ENCODE data around the gene WHAMM. TPM values are rescaled to one million over a fixed set of nuclear protein-coding genes. Genes with fewer than 3 reads are reported as not detected.

WHAMM gene
- total RNA-seq, 1 donor from 2014 or later: 6.7 TPM

DNA sequence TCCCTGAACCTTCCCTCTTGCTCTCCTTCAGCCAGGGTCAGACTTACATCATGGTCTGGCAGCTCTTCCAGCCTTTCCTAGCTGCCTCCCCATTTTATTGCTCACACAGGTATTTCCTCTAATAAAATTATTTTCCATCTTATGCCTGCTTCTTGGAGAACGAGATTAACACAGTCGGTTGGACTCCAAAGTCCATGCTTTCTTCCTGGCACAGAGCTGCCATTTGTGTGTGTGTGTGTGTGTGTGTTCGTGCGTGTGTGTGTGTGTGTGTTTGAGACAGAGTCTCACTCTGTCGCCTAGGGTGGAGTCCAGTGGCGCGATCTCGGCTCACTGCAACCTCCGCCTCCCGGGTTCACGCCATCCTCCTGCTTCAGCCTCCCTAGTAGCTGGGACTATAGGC is 19.1 kb upstream of the WHAMM start:
- no peaks in the 10 kb centered on the region for H3K4me1 Mint-ChIP-seq
- no peak for DNase-seq
- intact Hi-C loops (cut with micrococcal nuclease): no loop called here
- H3K4me3 Mint-ChIP-seq: no peak overlapping the region
- no peak overlapping the region for H3K27ac Mint-ChIP-seq
- peaks cover 23% of the 10 kb centered on the region for H3K27me3 Mint-ChIP-seq
- H3K9me3 Mint-ChIP-seq: peaks cover 9% of the 10 kb centered on the region
- no peaks in the 10 kb centered on the region for H3K36me3 Mint-ChIP-seq (ENCODE audit: low read depth)

DNA sequence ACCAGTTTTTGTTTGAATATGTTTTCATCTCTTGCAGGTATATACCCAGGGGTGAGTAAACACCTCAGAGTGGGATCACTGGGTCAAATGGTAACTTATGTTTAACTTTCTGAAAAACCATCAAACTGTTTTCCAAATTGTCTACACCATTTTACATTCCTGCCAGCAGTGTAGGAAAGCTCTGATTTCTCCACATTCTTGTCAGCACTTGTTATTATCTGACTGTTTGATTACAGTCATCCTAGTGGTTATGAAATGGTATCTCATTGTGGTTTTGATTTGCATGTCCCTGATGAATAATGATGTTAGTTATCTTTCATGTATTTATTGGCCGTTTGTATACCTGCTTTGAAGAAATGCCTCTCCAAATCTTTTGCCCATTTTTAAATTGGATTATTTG is 17.4 kb upstream of the WHAMM start:
- intact Hi-C loops (cut with micrococcal nuclease): no loop called here
- H3K27ac Mint-ChIP-seq: no peak overlapping the region
- H3K4me1 Mint-ChIP-seq: no peaks in the 10 kb centered on the region
- peaks cover 15% of the 10 kb centered on the region for H3K27me3 Mint-ChIP-seq
- no peaks in the 10 kb centered on the region for H3K36me3 Mint-ChIP-seq (ENCODE audit: low read depth)
- DNase-seq: no peak
- peaks cover 9% of the 10 kb centered on the region for H3K9me3 Mint-ChIP-seq
- H3K4me3 Mint-ChIP-seq: no peak overlapping the region

DNA sequence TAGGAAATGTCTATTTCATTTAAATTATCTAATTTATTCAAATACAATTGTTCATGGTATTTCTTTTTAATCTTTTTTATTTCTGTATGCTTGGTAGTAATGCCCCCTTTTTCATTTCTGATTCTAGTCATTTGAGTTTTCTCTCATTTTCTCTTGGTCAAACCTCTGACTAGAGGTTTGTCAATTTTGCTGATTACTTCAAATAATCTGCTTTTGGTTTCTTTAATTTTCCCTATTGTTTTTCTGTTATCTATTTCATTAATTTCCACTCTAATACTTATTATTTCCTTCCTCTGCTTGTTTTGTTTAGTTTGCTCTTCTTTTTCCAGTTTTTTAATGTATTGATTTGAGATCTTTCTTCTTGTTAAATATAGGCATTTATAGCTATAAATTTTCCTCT is 15.7 kb upstream of the WHAMM start:
- Mint-ChIP-seq H3K9me3 (peaks cover 9% of the 10 kb centered on the region), H3K36me3 (ENCODE audit: low read depth) (no peaks in the 10 kb centered on the region), H3K4me3 (no peak overlapping the region), H3K27me3 (peaks cover 19% of the 10 kb centered on the region), H3K27ac (no peak overlapping the region), H3K4me1 (no peaks in the 10 kb centered on the region)
- intact Hi-C loops (cut with micrococcal nuclease): no loop called here
- DNase-seq: no peak

DNA sequence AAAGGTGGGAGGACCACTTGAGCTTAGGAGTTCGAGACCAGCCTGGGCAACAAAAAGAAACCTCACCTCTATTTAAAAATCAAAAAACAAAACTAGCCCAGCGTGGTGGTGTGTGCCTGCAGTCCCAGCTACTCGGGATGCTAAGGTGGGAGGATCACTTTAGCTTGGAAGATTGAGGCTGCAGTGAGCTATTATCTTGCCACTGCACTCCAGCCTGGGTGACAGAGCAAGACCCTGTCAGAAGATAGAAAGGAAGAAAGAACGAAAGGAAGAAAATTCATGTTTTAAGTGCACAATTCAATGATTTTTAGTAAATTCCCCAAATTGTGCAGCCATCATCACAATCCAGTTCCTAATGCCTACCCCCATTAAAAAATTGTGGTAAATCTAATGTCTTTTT is 11.3 kb upstream of the WHAMM start:
- H3K27me3 Mint-ChIP-seq: peaks cover 46% of the 10 kb centered on the region
- no peak overlapping the region for H3K4me3 Mint-ChIP-seq
- intact Hi-C loops (cut with micrococcal nuclease): no loop called here
- H3K4me1 Mint-ChIP-seq: no peaks in the 10 kb centered on the region
- no peak for DNase-seq
- no peak overlapping the region for H3K27ac Mint-ChIP-seq
- peaks cover 9% of the 10 kb centered on the region for H3K9me3 Mint-ChIP-seq
- no peaks in the 10 kb centered on the region for H3K36me3 Mint-ChIP-seq (ENCODE audit: low read depth)

DNA sequence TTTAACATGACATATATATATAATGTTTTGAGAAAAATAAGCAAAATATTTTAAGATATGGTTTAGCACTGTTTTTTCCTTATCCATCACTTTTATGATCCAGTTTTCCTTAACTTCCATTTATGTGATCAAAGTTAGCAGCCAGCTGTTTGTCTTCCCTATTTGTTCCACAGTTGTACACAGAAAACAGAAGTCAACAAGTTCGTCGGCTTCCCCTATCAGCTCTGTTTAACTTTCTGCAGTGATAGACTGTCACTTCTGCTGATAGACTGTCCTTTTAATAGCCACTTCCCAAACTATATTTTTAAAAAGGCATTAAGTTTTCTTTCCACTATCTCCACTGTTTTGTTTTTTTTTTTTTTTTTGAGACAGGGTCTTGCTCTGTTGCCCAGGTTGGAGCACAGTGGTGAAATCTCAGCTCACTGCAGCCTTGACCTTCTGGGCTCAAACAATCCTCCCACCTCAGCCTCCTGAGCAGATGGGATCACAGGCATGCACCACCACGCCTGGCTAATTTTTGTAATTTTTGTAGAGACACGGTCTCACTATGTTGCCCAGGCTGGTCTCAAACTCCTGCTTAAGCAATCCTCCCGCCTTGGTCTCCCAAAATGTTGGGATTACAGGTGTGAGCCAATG is 10.8 kb upstream of the WHAMM start:
- Mint-ChIP-seq H3K9me3 (peaks cover 9% of the 10 kb centered on the region), H3K36me3 (ENCODE audit: low read depth) (no peaks in the 10 kb centered on the region), H3K4me1 (no peaks in the 10 kb centered on the region), H3K27me3 (peaks cover 49% of the 10 kb centered on the region), H3K27ac (no peak overlapping the region), H3K4me3 (no peak overlapping the region)
- intact Hi-C loops (cut with micrococcal nuclease): no loop called here
- DNase-seq: no peak

DNA sequence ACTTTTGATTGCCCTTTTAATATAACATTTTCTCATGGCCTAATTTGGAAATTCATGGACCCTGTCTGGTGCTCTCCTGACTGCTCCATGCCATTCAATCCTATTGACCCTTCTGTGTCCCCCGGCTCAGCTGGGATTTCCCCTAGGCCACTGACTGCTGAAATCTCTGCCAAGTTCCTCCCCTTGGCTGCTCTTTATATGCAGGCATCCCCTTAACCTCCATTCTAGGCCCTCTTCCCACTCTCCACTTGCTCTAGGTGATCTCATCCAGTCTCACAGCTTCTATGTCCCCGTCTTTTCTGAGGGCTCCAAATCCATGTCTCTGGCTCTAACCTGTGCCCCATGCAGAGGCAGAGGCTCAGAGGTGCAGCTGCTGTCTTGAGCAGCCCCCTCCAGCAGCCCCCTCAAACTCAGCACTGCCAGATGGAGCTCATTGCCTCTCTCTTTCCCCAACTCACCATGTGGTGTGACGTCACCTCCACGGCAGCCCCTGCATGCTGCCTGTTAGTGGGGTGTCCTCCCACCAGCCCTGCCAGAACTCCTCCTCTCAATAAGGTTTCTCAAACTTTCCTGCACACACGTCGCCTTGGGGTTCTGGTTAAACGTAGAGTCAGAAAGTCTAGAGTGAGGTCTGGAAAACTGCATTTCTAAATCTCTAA is 10.1 kb upstream of the WHAMM start:
- no peak overlapping the region for H3K4me3 Mint-ChIP-seq

DNA sequence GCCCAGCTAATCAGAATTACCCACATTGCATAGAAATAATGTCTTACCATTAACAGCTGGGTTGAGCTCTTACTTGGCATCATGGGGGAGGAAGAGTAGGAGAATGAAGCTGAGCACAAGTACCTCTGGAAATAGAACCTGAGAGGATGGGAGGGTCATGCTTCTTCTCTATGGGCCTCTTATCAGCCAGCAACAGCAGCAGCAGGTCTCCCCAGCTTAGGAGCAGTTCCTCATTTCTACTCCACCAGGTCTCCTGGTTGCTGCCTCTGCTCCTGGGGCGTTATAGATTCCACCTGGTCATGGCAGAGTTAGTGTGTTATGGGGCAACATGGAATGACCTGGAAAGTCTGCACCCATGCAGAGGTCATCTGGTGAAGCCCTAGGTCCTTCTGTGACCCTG is 6.9 kb upstream of the WHAMM start:
- no peaks in the 10 kb centered on the region for H3K4me1 Mint-ChIP-seq
- H3K27ac Mint-ChIP-seq: no peak overlapping the region
- intact Hi-C loops (cut with micrococcal nuclease): no loop called here
- DNase-seq: no peak
- no peaks in the 10 kb centered on the region for H3K36me3 Mint-ChIP-seq (ENCODE audit: low read depth)
- H3K27me3 Mint-ChIP-seq: peaks cover 56% of the 10 kb centered on the region
- no peaks in the 10 kb centered on the region for H3K9me3 Mint-ChIP-seq
- no peak overlapping the region for H3K4me3 Mint-ChIP-seq

More for the DNA sequence above, 10.1 kb upstream of the WHAMM start:
- H3K27me3 Mint-ChIP-seq: peaks cover 51% of the 10 kb centered on the region
- H3K9me3 Mint-ChIP-seq: peaks cover 2% of the 10 kb centered on the region
- H3K36me3 Mint-ChIP-seq (ENCODE audit: low read depth): no peaks in the 10 kb centered on the region
- no peak overlapping the region for H3K27ac Mint-ChIP-seq
- intact Hi-C loops (cut with micrococcal nuclease): no loop called here
- DNase-seq: no peak
- no peaks in the 10 kb centered on the region for H3K4me1 Mint-ChIP-seq

DNA sequence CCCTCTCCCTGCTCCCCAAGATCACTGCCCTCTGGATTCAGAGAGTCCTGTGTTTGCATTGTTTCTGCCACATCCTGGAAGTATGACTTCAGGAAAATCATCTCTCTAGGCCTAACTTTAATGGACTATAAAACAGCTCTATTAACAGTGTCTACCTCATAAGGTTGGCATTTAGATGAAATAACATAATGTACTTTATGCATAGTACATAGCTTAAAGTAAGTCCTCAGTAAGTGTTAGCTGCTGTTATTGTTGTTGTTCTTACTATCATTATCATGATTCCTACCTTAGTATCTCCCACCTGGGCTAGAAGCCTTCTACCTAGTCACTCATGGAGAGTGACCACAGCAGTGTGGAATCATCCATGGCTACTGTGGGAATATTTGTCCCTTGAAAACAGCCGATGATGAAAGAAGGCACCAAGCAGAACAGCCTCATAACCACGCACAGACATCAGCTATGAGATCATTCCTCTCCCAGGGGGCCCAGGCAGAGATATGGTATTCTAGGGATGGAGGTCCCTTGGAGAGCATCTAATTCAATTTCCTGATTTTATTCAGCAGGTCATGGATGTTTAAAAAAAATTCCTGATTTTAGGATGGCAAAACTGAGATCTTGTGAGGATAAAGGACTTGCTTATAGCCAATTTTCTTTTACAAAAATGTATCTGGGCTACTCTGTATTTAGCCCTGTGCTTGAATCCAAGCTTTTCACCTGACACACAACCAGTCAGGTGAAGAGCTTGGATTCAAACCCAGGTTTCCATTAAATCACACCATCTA is 5.4 kb upstream of the WHAMM start:
- Mint-ChIP-seq H3K4me1 (peaks cover 5% of the 10 kb centered on the region), H3K27me3 (peaks cover 54% of the 10 kb centered on the region), H3K4me3 (no peak overlapping the region), H3K36me3 (ENCODE audit: low read depth) (no peaks in the 10 kb centered on the region), H3K9me3 (no peaks in the 10 kb centered on the region), H3K27ac (no peak overlapping the region)
- no peak for DNase-seq
- intact Hi-C loops (cut with micrococcal nuclease): no loop called here

DNA sequence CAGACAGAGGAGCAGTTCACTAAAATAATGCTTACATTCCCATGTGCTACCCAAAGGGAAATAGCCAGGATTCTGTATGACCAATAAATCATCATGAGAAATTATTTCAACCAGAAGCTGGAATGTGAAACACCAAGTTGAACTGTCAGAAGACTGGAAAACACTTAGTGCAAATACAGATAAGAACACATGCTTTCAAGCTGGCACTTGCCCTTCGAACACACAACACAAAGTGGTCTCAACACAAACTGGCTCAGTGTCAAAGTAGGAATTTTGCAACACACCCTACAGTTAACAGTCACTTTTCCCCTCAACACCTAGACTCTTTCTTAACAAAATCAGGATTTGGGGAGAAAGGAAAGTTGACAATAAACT is 4.9 kb upstream of the WHAMM start:
- peaks cover 48% of the 10 kb centered on the region for H3K27me3 Mint-ChIP-seq
- peaks cover 9% of the 10 kb centered on the region for H3K4me1 Mint-ChIP-seq
- no peak overlapping the region for H3K4me3 Mint-ChIP-seq
- intact Hi-C loops (cut with micrococcal nuclease): no loop called here
- H3K27ac Mint-ChIP-seq: no peak overlapping the region
- no peaks in the 10 kb centered on the region for H3K9me3 Mint-ChIP-seq
- no peaks in the 10 kb centered on the region for H3K36me3 Mint-ChIP-seq (ENCODE audit: low read depth)
- DNase-seq: no peak

DNA sequence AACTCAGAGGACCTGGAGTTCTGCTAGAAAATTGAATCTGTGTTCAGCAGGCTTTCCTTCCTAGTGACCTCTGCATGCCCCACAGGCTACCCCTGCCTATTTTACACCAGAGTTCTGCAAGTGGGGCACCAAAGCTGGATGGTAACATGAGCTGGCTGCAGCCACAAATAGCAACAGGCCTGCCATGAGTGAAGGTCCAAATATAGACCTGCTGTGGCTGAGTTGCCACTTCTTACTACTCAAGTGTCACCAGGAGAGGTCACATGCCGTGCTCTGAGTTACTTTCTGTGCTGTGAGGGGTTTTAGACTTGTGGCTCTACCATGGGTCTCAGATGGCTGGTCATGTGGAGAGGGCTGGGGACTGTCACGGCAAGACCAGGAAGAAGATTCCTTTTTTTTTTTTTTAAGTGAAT is 3.4 kb upstream of the WHAMM start, which contains the start of gene FSD2:
FSD2 (minus strand) TSS at position 76 of the 413 bp plus-strand sequence. CDS start 18,679 bp downstream, outside the sequence.
- Mint-ChIP-seq H3K4me3 (no peak within 1 kb of the TSS), H3K27me3 (peaks cover 40% of the 10 kb centered on the region), H3K36me3 (ENCODE audit: low read depth) (no peaks in the 10 kb centered on the region), H3K9me3 (no peaks in the 10 kb centered on the region), H3K27ac (no peak within 1 kb of the TSS), H3K4me1 (peaks cover 14% of the 10 kb centered on the region)
- intact Hi-C loops (cut with micrococcal nuclease): no loop called here
- no peak for DNase-seq

DNA sequence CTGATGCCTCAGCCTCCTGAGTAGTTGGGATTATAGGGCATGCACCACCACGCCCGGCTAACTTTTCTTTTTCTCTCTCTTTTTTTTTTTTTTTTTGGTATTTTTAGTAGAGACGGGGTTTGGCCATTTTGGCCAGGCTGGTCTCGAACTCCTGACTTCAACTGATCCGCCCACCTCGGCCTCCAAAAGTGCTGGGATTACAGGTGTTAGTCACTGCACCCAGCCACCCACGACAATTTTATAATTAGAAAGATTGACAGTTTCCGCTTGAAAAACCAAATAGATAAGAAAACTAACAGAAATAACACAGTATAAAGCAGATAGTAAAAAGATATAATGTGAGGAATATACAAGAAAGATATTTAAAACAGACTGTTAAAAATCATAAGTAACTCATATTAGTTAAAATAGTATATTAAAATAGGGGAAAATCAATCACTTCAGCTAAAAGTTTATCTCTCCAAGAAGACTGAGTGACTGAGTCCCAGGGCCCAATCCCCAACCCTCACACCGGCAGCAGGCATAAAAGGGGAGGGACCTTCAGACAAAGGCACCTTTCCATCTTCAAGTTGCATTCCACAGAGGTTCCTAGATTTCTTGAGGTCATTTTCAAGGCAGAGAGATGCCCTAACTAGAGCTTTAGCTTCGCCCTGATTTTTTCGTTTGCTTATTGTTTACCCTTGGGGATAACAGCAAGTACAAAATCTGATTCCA is 1.4 kb upstream of the WHAMM start:
- Mint-ChIP-seq H3K4me3 (no peak overlapping the region), H3K4me1 (peaks cover 20% of the 10 kb centered on the region), H3K27ac (no peak overlapping the region), H3K36me3 (ENCODE audit: low read depth) (peaks cover 13% of the 10 kb centered on the region), H3K9me3 (no peaks in the 10 kb centered on the region), H3K27me3 (peaks cover 25% of the 10 kb centered on the region)
- no peak for DNase-seq
- intact Hi-C loops (cut with micrococcal nuclease): no loop called here

DNA sequence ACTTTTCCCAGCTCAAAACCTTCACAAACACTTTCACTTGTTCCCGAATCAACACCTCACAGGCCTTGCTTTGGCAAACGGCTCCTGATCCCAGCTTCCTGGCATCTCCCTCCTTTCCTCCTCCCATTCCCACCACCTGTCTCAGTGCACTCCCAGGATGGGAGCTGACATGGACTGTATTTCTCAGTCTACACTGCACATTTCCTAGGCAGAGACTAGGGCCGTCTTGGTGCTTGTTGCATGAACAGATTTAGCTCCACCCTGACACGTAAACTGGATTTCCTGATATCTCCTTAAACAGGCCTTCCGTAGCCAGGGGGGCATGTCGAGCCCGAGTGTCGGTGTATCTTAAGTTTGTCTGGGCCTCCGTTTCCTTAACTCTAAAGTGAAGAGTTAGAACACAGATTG is 790 bp upstream of the WHAMM start:
- Mint-ChIP-seq H3K36me3 (ENCODE audit: low read depth) (peaks cover 14% of the 10 kb centered on the region), H3K27ac (no peak overlapping the region), H3K27me3 (peaks cover 20% of the 10 kb centered on the region), H3K4me1 (peaks cover 20% of the 10 kb centered on the region), H3K9me3 (no peaks in the 10 kb centered on the region), H3K4me3 (no peak overlapping the region)
- no peak for DNase-seq
- intact Hi-C loops (cut with micrococcal nuclease): loop anchor here (1.0 kb wide), 2 partner anchors 58 to 268 kb away; partner anchors contain the start of gene RPS17

DNA sequence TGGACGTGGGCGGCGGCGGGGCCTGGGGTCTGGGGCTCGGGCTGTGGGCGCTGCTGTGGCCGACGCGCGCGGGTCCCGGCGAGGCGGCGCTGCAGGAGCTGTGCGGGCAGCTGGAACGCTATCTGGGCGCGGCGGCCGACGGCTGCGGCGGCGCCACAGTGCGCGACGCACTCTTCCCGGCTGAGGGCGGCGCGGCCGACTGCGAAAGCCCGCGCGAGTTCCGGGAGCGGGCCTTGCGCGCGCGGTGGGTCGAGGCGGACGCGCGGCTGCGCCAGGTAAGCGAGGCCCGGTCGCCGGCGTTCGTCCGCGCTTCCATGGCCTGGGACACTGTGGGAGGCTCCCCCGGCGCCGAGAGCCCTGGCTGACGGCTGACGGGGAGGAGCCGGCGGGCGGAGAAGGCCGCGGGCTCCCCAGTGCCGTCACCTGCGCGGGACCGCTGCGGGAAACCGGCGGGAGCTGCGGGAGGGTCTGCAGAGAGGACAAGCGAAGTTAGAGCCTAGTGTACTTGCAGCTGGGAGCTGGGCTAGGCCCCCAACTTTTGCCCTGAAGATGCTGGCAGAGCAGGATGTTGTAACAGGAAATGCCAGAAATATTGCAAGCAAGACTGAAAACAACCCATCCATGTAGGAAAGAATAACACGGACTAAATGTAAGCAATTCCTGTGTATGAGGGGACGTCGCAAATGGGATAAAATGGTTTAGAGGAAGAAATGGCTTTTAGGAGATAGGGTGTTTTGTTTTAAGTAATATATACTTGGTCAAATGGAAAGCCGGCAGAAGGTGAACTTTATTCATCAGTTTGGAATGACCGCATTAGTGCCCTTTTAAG is 847 bp downstream of the WHAMM start:
- Mint-ChIP-seq H3K36me3 (ENCODE audit: low read depth) (peaks cover 26% of the 10 kb centered on the region), H3K4me3 (peak overlapping the region; percentile 88), H3K9me3 (no peaks in the 10 kb centered on the region), H3K4me1 (peaks cover 20% of the 10 kb centered on the region), H3K27ac (peak overlapping the region; percentile 95), H3K27me3 (peaks cover 12% of the 10 kb centered on the region)
- DNase-seq: peak; percentile 85
- intact Hi-C loops (cut with micrococcal nuclease): loop anchor here (1.0 to 5.0 kb wide), 3 partner anchors 140 to 389 kb away; partner anchors contain the start of gene C15orf40
